HCT116 (cell line): ENCODE measurements around the gene TBC1D17. TPM values are rescaled to one million over a fixed set of nuclear protein-coding genes. Genes with fewer than 3 reads are reported as not detected.

ENCODE experiments used
- ATAC-seq: fragments of 200-7000 bp; cut with Tn5 transposase; 2 replicates; pipeline ENCODE4 v1.9.1; 2020; ENCODE audit warnings: mild to moderate bottlenecking, moderate library complexity
- BruUV-seq: library from RNA; stranded (reverse); fragments of 400-500 nt; replicated peaks from 2 replicates; lab custom pipeline; 2021; lab: Mats Ljungman, UMichigan
- CTCF ChIA-PET: fragments of 300-600 bp; sonication (Branson Sonifier 250); formaldehyde crosslinking; loops from one replicate; lab custom pipeline; 2021; ENCODE audit warnings: antibody characterized with exemption; lab: Charles Lee
- POLR2A ChIA-PET: fragments of 300-600, 350-600 bp; sonication (Branson Sonifier 250); formaldehyde crosslinking; loops from one replicate; lab custom pipeline; 2021; ENCODE audit warnings: antibody characterized with exemption; lab: Charles Lee
- RAD21 ChIA-PET, 2 experiments: fragments of 300-600 bp; sonication (Branson Sonifier 250); formaldehyde crosslinking; loops; one replicate each; lab custom pipeline; 2023; ENCODE audit warnings: low total read pairs in 2 of 2; ENCODE audit not compliant: uncharacterized antibody in 2 of 2, unreplicated experiment in 2 of 2, low non-redundant PET in 1 of 2; lab: Charles Lee
- DNase-seq: peaks from one replicate; pipeline ENCODE4 v3.0.0-alpha.2; 2010; ENCODE audit warnings: low read depth, low spot score
- H2AFZ ChIP-seq: fragments of 200-600 bp; shearing (Covaris generic), sonication (generic); 2 replicates; pipeline ENCODE4 v1.6.1; 2017; ENCODE audit warnings: low read depth, mixed run types, mixed read lengths, antibody characterized with exemption, low read length; ENCODE audit not compliant: poor library complexity, severe bottlenecking
- H3K27ac ChIP-seq: 2 replicates; pipeline ENCODE4 v1.5.1; 2012; ENCODE audit warnings: low read depth, low read length
- H3K27me3 ChIP-seq: fragments of 200-600 bp; sonication (generic); 2 replicates; pipeline ENCODE4 v1.6.1; 2016; ENCODE audit warnings: mixed run types, low read length, mixed read lengths; ENCODE audit not compliant: insufficient read depth
- H3K36me3 ChIP-seq, 2 experiments: fragments of 200-500 bp in 1 of 2; fragments of 200-600 bp in 1 of 2; sonication (Bioruptor generic) in 1 of 2; sonication (generic) in 1 of 2; 2 replicates each; pipeline versions ENCODE4 v1.5.1 to v1.6.1; 2014 to 2016; ENCODE audit warnings: low read length in 2 of 2, inconsistent platforms in 1 of 2, mixed read lengths in 1 of 2, mixed run types in 1 of 2; ENCODE audit not compliant: insufficient read depth in 2 of 2, control insufficient read depth in 1 of 2
- H3K4me1 ChIP-seq, 2 experiments: fragments of 200-600 bp in 1 of 2; sonication (generic) in 1 of 2; 2 replicates each; pipeline versions ENCODE4 v1.5.1 to v1.6.1; 2012 to 2017; ENCODE audit warnings: low read length in 2 of 2, inconsistent platforms in 1 of 2, mild to moderate bottlenecking in 1 of 2, mixed read lengths in 1 of 2, mixed run types in 1 of 2, moderate library complexity in 1 of 2; ENCODE audit not compliant: insufficient read depth in 2 of 2, control insufficient read depth in 1 of 2
- H3K4me2 ChIP-seq: fragments of 200-600 bp; sonication (generic); 2 replicates; pipeline ENCODE4 v1.6.1; 2017; ENCODE audit warnings: mixed run types, low read length, mixed read lengths
- H3K4me3 ChIP-seq, 2 experiments: fragments of 200-600 bp in 1 of 2; sonication (generic) in 1 of 2; replicated peaks in 1 of 2; 2 replicates each; pipeline ENCODE4 v1.5.1; 2011 to 2016; ENCODE audit warnings: low read length in 2 of 2, control low read depth in 1 of 2, low read depth in 1 of 2, mild to moderate bottlenecking in 1 of 2, mixed read lengths in 1 of 2, mixed run types in 1 of 2
- H3K79me2 ChIP-seq: fragments of 200-600 bp; sonication (generic); 2 replicates; pipeline ENCODE4 v1.6.1; 2017; ENCODE audit warnings: mild to moderate bottlenecking, mixed run types, low read length, moderate library complexity, mixed read lengths; ENCODE audit not compliant: insufficient read depth
- H3K9ac ChIP-seq: fragments of 200-600 bp; sonication (generic); 2 replicates; pipeline ENCODE4 v1.6.1; 2016; ENCODE audit warnings: low read length, mixed read lengths
- H3K9me2 ChIP-seq: fragments of 200-600 bp; sonication (generic), shearing (Covaris generic); 2 replicates; pipeline ENCODE4 v1.6.1; 2017; ENCODE audit warnings: mixed run types, mild to moderate bottlenecking, moderate library complexity; ENCODE audit not compliant: insufficient read depth
- H3K9me3 ChIP-seq, 2 experiments: fragments of 200-500 bp in 1 of 2; fragments of 200-600 bp in 1 of 2; sonication (Bioruptor generic) in 1 of 2; sonication (generic) in 1 of 2; 2 replicates each; pipeline ENCODE4 v1.6.1; 2014 to 2017; ENCODE audit warnings: low read length in 2 of 2, mixed read lengths in 2 of 2, inconsistent platforms in 1 of 2, low read depth in 1 of 2, mild to moderate bottlenecking in 1 of 2, mixed run types in 1 of 2, moderate library complexity in 1 of 2; ENCODE audit not compliant: control insufficient read depth in 1 of 2, insufficient read depth in 1 of 2
- H4K20me1 ChIP-seq: fragments of 200-600 bp; sonication (generic), shearing (Covaris generic); 2 replicates; pipeline ENCODE4 v1.6.1; 2017; ENCODE audit warnings: mixed run types, mild to moderate bottlenecking, moderate library complexity; ENCODE audit not compliant: insufficient read depth
- CEBPB ChIP-seq: IDR thresholded peaks from 2 replicates; pipeline ENCODE4 v1.6.1; 2012; ENCODE audit warnings: low read depth
- CTCF ChIP-seq, 3 experiments: fragments of 200-600 bp in 1 of 3; sonication (generic) in 1 of 3; IDR thresholded peaks in 2 of 3; conservative IDR thresholded peaks in 1 of 3; 2 replicates each; pipeline ENCODE4 v1.5.1; 2012 to 2017; ENCODE audit warnings: low read depth in 2 of 3, low read length in 2 of 3, antibody characterized with exemption in 1 of 3, borderline replicate concordance in 1 of 3, control low read depth in 1 of 3, mild to moderate bottlenecking in 1 of 3, mixed read lengths in 1 of 3, mixed run types in 1 of 3, moderate library complexity in 1 of 3; ENCODE audit not compliant: insufficient read depth in 1 of 3
- EZH2phosphoT487 ChIP-seq: fragments of 200-600 bp; IDR thresholded peaks from 2 replicates; pipeline ENCODE4 v1.6.1; 2018; ENCODE audit warnings: antibody characterized with exemption, borderline replicate concordance
- FOSL1 ChIP-seq: IDR thresholded peaks from 2 replicates; pipeline ENCODE4 v1.6.1; 2012; ENCODE audit warnings: low read depth
- POLR2A ChIP-seq: IDR thresholded peaks from 2 replicates; pipeline ENCODE4 v1.7.0; 2011; ENCODE audit warnings: borderline replicate concordance; ENCODE audit not compliant: insufficient read depth, insufficient read length; ENCODE audit errors: extremely low read depth
- POLR2AphosphoS5 ChIP-seq: IDR thresholded peaks from 2 replicates; pipeline ENCODE4 v1.6.1; 2011; ENCODE audit warnings: mild to moderate bottlenecking, low read depth, low read length, moderate library complexity
- REST ChIP-seq: IDR thresholded peaks from 2 replicates; pipeline ENCODE4 v1.6.1; 2012; ENCODE audit warnings: low read depth
- SP1 ChIP-seq: IDR thresholded peaks from 2 replicates; pipeline ENCODE4 v1.6.1; 2012; ENCODE audit warnings: low read depth
- YY1 ChIP-seq: IDR thresholded peaks from 2 replicates; pipeline ENCODE4 v1.6.1; 2011; ENCODE audit warnings: low read length, low read depth, moderate library complexity, mild to moderate bottlenecking; ENCODE audit not compliant: insufficient replicate concordance; ENCODE audit errors: extremely low read depth
- ZFX ChIP-seq: fragments of 450-650 bp; IDR thresholded peaks from 2 replicates; pipeline ENCODE4 v1.6.1; 2017
- ZNF274 ChIP-seq: fragments of 200-500 bp; sonication (Bioruptor generic); IDR thresholded peaks from 2 replicates; pipeline ENCODE4 v1.6.1; 2014; ENCODE audit warnings: mild to moderate bottlenecking, low read depth, low read length, inconsistent platforms
- intact Hi-C: fragments of 100-400 bp; cut with micrococcal nuclease; formaldehyde crosslinking; loops from 2 replicates; pipeline ENCODE4 v1.10.0; 2022
- total RNA-seq: library from RNA; stranded (reverse); gene quantifications from one replicate; pipeline ENCODE4 v1.2.1, GENCODE V29; 2021; ENCODE audit not compliant: unreplicated experiment

The TBC1D17 gene
- total RNA-seq, 1 experiment from 2014 or later = 32.9 TPM

DNA sequence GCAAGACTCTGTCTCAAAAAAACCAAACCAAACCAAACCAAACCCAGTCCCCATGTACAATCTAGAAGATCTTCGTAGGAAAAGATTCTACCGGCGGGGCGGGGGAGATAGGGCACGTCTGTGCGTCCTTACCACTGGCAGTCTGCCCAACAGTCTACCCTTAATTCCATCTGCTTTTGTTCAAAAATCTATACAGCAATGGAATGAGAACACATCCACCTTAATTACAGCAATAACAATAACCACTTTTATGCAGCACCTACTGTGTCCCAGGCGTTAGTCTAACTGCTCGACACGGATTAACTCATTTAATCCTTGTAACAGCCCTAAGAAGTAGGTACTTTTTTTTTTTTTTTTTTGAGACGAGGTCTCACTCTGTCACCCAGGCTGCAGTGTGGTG lies 49.0 kb downstream of the TBC1D17 start:
- Histone ChIP-seq H4K20me1 (peaks cover 7% of the 10 kb centered on the region; the same call in 1 of the 2 replicates), H3K9me2 (no peaks in the 10 kb centered on the region), H3K36me3 (peaks cover 18 to 40% of the 10 kb centered on the region in 2 experiments), H3K9me3 (no peaks in the 10 kb centered on the region), H3K79me2 (peaks cover 85% of the 10 kb centered on the region), H3K4me2 (no peak overlapping the region), H2AFZ (no peak overlapping the region), H3K4me3 (no peak overlapping the region), H3K27me3 (no peaks in the 10 kb centered on the region), H3K9ac (no peak overlapping the region), H3K4me1 (peaks cover 11 to 29% of the 10 kb centered on the region in 2 experiments; a peak in 3 of 4 replicates), H3K27ac (no peak overlapping the region)
- DNase-seq (no peak), ATAC-seq (no peak)
- ChIA-PET CTCF (no interaction called here), POLR2A (no interaction called here), RAD21 (no interaction called here)
- intact Hi-C loops = no loop called here
- TF ChIP-seq ZNF274 (no peak), YY1 (no peak), CTCF (IDR thresholded peaks at IDR 0.05 in 2 of 3, conservative IDR thresholded peaks at IDR 0.05 in 1 of 3; ENCODE audit: borderline replicate concordance in 1 of 3, insufficient read depth in 1 of 3, low read depth in 2 of 3, low read length in 2 of 3) (no peak), ZFX (no peak), CEBPB (no peak), REST (no peak), EZH2phosphoT487 (no peak), POLR2A (no peak), SP1 (no peak), POLR2AphosphoS5 (no peak), FOSL1 (no peak)
- no TSS peak for BruUV-seq
